Measurements from ENCODE around the gene KIAA0753. TPM values are rescaled to one million over a fixed set of nuclear protein-coding genes. Genes with fewer than 3 reads are reported as not detected.

The KIAA0753 gene
- total RNA-seq, 1 experiment from 2014 or later: 13.0 TPM

DNA sequence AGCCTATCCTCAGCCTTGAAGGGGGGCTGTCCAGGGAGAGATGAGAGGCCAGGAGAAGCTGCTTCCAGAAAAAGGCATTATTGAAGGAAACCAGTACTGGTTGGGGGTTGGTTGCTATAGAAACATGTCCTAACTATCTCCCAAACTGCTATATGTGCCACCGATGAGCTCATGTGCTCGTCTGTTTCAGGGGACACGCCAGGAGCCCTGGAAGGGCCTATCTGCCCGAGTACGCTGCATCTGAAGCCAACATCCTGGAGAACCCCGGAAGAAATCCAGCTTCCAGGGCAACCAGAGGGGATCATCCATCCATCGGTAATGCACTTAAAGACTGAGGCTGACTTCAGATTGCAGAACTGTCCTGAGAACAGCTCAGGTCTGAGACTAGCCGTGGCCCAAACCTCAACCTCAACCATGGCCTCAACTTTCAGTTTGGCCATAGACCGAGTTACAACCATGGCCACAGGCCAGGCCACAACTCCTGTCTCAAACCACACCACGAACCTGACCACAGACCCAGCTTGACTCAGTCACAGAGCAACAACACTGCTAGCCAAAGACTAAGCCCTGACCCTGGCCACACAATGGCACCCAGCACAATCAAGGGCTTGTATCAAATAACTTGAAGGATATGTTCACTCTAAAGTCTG is 94.3 kb downstream of the KIAA0753 start:
- Histone ChIP-seq H3K27ac (ENCODE audit: low read length) (no peak overlapping the region), H3K36me3 (ENCODE audit: control insufficient read depth, insufficient read depth, low read length) (no peaks in the 10 kb centered on the region), H3K4me1 (ENCODE audit: control insufficient read depth, insufficient read depth, low read length) (no peaks in the 10 kb centered on the region), H3K4me3 (ENCODE audit: low read depth in 2 of 2, low read length in 2 of 2) (no peak overlapping the region), H3K27me3 (ENCODE audit: control insufficient read depth, insufficient read depth, low read length) (no peaks in the 10 kb centered on the region), H3K9me3 (ENCODE audit: control insufficient read depth, insufficient read depth, low read depth, low read length) (no peaks in the 10 kb centered on the region)
- CTCF ChIA-PET: no interaction called here
- no TSS peak for BruUV-seq (replicated peaks)
- no peak for ATAC-seq
- no peak for DNase-seq (ENCODE audit: low read depth, low spot score)
- intact Hi-C loops (cut with micrococcal nuclease; ENCODE audit: unreplicated experiment) (no loop called here), in situ Hi-C loops (cut with HindIII; ENCODE audit: low pct_unique_long_range_greater_than_20kb, low sequenced_read_pairs) (no loop called here)
- POLR2A ChIA-PET: no interaction called here
- no peak for TF ChIP-seq SIN3A (IDR thresholded peaks at IDR 0.05; ENCODE audit: borderline replicate concordance, insufficient read depth, low read depth, low read length)
- TF ChIP-seq POLR2AphosphoS5 (IDR thresholded peaks at IDR 0.05; ENCODE audit: low read depth, low read length): no peak
- no peak for TF ChIP-seq TCF7L2 (IDR thresholded peaks at IDR 0.05; ENCODE audit: low read depth, low read length)
- TF ChIP-seq, protein P1, sequence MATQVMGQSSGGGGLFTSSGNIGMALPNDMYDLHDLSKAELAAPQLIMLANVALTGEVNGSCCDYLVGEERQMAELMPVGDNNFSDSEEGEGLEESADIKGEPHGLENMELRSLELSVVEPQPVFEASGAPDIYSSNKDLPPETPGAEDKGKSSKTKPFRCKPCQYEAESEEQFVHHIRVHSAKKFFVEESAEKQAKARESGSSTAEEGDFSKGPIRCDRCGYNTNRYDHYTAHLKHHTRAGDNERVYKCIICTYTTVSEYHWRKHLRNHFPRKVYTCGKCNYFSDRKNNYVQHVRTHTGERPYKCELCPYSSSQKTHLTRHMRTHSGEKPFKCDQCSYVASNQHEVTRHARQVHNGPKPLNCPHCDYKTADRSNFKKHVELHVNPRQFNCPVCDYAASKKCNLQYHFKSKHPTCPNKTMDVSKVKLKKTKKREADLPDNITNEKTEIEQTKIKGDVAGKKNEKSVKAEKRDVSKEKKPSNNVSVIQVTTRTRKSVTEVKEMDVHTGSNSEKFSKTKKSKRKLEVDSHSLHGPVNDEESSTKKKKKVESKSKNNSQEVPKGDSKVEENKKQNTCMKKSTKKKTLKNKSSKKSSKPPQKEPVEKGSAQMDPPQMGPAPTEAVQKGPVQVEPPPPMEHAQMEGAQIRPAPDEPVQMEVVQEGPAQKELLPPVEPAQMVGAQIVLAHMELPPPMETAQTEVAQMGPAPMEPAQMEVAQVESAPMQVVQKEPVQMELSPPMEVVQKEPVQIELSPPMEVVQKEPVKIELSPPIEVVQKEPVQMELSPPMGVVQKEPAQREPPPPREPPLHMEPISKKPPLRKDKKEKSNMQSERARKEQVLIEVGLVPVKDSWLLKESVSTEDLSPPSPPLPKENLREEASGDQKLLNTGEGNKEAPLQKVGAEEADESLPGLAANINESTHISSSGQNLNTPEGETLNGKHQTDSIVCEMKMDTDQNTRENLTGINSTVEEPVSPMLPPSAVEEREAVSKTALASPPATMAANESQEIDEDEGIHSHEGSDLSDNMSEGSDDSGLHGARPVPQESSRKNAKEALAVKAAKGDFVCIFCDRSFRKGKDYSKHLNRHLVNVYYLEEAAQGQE (IDR thresholded peaks at IDR 0.05; ENCODE audit: insufficient read depth in 1 of 2, low read depth in 2 of 2, low read length in 1 of 2): no peak
- TF ChIP-seq, protein P2, sequence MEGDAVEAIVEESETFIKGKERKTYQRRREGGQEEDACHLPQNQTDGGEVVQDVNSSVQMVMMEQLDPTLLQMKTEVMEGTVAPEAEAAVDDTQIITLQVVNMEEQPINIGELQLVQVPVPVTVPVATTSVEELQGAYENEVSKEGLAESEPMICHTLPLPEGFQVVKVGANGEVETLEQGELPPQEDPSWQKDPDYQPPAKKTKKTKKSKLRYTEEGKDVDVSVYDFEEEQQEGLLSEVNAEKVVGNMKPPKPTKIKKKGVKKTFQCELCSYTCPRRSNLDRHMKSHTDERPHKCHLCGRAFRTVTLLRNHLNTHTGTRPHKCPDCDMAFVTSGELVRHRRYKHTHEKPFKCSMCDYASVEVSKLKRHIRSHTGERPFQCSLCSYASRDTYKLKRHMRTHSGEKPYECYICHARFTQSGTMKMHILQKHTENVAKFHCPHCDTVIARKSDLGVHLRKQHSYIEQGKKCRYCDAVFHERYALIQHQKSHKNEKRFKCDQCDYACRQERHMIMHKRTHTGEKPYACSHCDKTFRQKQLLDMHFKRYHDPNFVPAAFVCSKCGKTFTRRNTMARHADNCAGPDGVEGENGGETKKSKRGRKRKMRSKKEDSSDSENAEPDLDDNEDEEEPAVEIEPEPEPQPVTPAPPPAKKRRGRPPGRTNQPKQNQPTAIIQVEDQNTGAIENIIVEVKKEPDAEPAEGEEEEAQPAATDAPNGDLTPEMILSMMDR (IDR thresholded peaks at IDR 0.05): no peak

DNA sequence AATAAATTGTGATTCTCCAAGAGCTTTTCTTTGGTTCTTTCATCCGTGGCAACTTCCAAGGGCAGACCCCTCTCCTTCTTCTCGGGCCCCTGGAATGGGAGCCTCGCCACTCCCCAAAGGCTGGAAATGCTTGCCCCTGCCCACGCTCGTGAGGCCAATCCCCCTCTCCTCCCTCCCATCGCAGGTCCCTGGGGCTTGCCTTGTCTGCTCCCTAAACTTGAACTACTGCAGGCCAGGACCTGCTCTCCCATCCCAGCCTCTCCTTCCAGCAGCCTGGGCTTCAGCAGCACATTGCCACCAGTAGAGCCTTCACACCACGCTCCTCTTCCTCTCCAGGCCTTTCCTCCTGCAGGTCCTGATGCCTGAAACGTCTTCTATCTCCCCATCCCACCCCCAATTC is 95.2 kb downstream of the KIAA0753 start:
- in situ Hi-C loops (cut with HindIII; ENCODE audit: low pct_unique_long_range_greater_than_20kb, low sequenced_read_pairs): no loop called here
- no TSS peak for BruUV-seq (replicated peaks)

More for the DNA sequence above, 95.2 kb downstream of the KIAA0753 start:
- H3K4me1 ChIP-seq (ENCODE audit: control insufficient read depth, insufficient read depth, low read length): no peaks in the 10 kb centered on the region
- DNase-seq (ENCODE audit: low read depth, low spot score): no peak
- H3K27me3 ChIP-seq (ENCODE audit: control insufficient read depth, insufficient read depth, low read length): no peaks in the 10 kb centered on the region
- H3K4me3 ChIP-seq (ENCODE audit: low read depth in 2 of 2, low read length in 2 of 2): no peak overlapping the region
- no peak for ATAC-seq
- POLR2A ChIA-PET: no interaction called here
- H3K36me3 ChIP-seq (ENCODE audit: control insufficient read depth, insufficient read depth, low read length): no peaks in the 10 kb centered on the region
- no peak overlapping the region for H3K27ac ChIP-seq (ENCODE audit: low read length)
- CTCF ChIA-PET: no interaction called here
- intact Hi-C loops (cut with micrococcal nuclease; ENCODE audit: unreplicated experiment): no loop called here
- no peaks in the 10 kb centered on the region for H3K9me3 ChIP-seq (ENCODE audit: control insufficient read depth, insufficient read depth, low read depth, low read length)
- TF ChIP-seq, protein P1 (IDR thresholded peaks at IDR 0.05; ENCODE audit: insufficient read depth in 1 of 2, low read depth in 2 of 2, low read length in 1 of 2): no peak
- TF ChIP-seq, protein P2 (IDR thresholded peaks at IDR 0.05): no peak
- TF ChIP-seq POLR2AphosphoS5 (IDR thresholded peaks at IDR 0.05; ENCODE audit: low read depth, low read length) (no peak), SIN3A (IDR thresholded peaks at IDR 0.05; ENCODE audit: borderline replicate concordance, insufficient read depth, low read depth, low read length) (no peak), TCF7L2 (IDR thresholded peaks at IDR 0.05; ENCODE audit: low read depth, low read length) (no peak)

All from Panc1 (cell line).